Thymus (tissue), 11 donors: ENCODE measurements around the gene USP5. TPM values are rescaled to one million over a fixed set of nuclear protein-coding genes. Genes with fewer than 3 reads are reported as not detected.
A peak's percentile ranks its signal among the peaks of the same experiment; 100 is the strongest.
"Not testable (repeated sequence)": the region's sequence is repeated elsewhere in the genome, so short reads cannot be mapped to it uniquely, and the experiment has no call there.

Source experiments
- DNase-seq, 9 donors: peaks; one replicate each; pipeline ENCODE4 v3.0.0-alpha.2; 2013; ENCODE audit warnings: low spot score in 9 of 9, low read depth in 6 of 9, missing footprints in 1 of 9
- H3K27ac ChIP-seq, 2 donors: one replicate each; pipeline ENCODE4 v1.5.1; 2013; ENCODE audit warnings: control low read depth in 1 of 2, low read depth in 1 of 2, low read length in 1 of 2, mild to moderate bottlenecking in 1 of 2, moderate library complexity in 1 of 2
- H3K27me3 ChIP-seq, 2 donors: one replicate each; pipeline ENCODE4 v1.5.1; 2013; ENCODE audit warnings: low read length in 1 of 2; ENCODE audit not compliant: control insufficient read depth in 2 of 2, insufficient read depth in 1 of 2
- H3K36me3 ChIP-seq, 2 donors: one replicate each; pipeline ENCODE4 v1.5.1; 2013; ENCODE audit warnings: low read length in 1 of 2, mild to moderate bottlenecking in 1 of 2, moderate library complexity in 1 of 2; ENCODE audit not compliant: control insufficient read depth in 2 of 2, insufficient read depth in 2 of 2
- H3K4me1 ChIP-seq, 2 donors: one replicate each; pipeline ENCODE4 v1.5.1; 2013; ENCODE audit warnings: low read length in 2 of 2; ENCODE audit not compliant: control insufficient read depth in 2 of 2, insufficient read depth in 2 of 2
- H3K4me3 ChIP-seq, 2 donors: one replicate each; pipeline ENCODE4 v1.5.1; 2013; ENCODE audit warnings: low read length in 2 of 2, control low read depth in 1 of 2, mild to moderate bottlenecking in 1 of 2
- H3K9me3 ChIP-seq, 2 donors: one replicate each; pipeline ENCODE4 v1.5.1; 2013; ENCODE audit warnings: low read length in 1 of 2, mild to moderate bottlenecking in 1 of 2; ENCODE audit not compliant: control insufficient read depth in 2 of 2, insufficient read depth in 1 of 2
- WGBS: extraction: QIAGEN DNeasy Blood & Tissue Kit; methylation state at CpG from one replicate; pipeline ENCODE4 v1.1.7; 2013; 5-methylcytosine and 5-hydroxymethylcytosine counted together
- polyA plus RNA-seq: library from polyadenylated mRNA; stranded (reverse); fragments of 200-250 nt; gene quantifications from one replicate; pipeline ENCODE4 v1.2.3, GENCODE V29; 2013
- total RNA-seq: library from RNA; stranded (reverse); fragments of 120-200 nt; gene quantifications from one replicate; pipeline ENCODE4 v1.2.4, GENCODE V29; 2013
- donor health status: healthy.

Gene USP5
- total and polyA plus RNA-seq, 2 donors: 32.2 to 61.1 TPM

DNA sequence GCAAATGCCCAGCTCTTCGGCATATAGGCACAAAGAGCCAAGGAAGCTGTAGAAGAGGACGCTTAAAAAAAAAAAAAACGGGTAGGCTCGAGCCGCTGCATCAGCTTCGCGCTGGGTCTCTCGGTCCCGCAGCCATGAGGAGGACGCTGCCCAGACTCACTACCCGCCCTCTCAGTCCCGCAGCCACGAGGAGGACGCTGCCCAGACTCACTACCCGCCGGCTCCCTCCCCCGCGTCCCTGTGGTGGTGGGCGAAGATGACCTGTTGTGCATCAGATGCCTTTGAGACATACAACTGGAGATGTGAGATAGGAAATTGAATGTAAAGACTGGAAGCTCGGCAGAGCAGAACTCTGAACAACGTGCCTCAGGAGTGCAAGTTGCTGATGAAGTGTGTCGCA lies 32.6 kb downstream of the USP5 start:
- no peak for DNase-seq
- H3K27ac ChIP-seq: no peak overlapping the region
- no peak overlapping the region for H3K4me3 ChIP-seq
- 94% methylated on average over 22 of the region's 22 CpGs for WGBS
- no peaks in the 10 kb centered on the region for H3K9me3 ChIP-seq
- peaks cover 9 to 19% of the 10 kb centered on the region in 2 donors for H3K36me3 ChIP-seq
- H3K4me1 ChIP-seq: no peaks in the 10 kb centered on the region
- H3K27me3 ChIP-seq: no peaks in the 10 kb centered on the region

DNA sequence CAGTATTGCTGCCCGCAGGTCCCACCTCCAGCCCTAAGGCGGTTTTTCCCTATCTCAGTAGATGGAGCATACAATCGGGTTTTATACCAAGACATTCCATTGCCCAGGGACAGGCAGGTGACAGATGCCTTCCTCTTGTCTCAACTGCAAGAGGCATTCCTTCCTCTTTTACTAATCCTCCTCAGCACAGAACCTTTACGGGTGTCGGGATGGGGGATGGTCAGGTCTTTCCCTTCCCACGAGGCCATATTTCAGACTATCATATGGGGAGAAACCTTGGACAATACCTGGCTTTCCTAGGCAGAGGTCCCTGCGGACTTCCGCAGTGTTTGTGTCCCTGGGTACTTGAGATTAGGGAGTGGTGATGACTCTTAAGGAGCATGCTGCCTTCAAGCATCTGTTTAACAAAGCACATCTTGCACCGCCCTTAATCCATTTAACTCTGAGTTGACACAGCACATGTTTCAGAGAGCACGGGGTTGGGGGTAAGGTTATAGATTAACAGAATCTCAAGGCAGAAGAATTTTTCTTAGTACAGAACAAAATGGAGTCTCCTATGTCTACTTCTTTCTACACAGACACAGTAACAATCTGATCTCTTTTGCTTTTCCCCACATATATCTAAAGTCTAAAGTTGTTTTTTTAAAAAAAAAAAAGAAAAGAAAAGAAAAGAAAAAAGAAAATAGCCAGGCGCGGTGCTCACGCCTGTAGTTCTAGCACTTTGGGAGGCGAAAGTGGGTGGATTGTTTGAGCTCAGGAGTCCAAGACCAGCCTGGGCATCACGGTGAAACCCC lies 34.5 kb downstream of the USP5 start:
- not testable (repeated sequence) for H3K9me3 ChIP-seq, H3K27me3 ChIP-seq, H3K4me3 ChIP-seq, H3K27ac ChIP-seq, DNase-seq
- WGBS: 81% methylated on average over 12 of the region's 15 CpGs
- Histone ChIP-seq H3K36me3 (peaks cover 9 to 19% of the 10 kb centered on the region in 2 donors), H3K4me1 (peaks cover 4 to 10% of the 10 kb centered on the region in 2 donors)

DNA sequence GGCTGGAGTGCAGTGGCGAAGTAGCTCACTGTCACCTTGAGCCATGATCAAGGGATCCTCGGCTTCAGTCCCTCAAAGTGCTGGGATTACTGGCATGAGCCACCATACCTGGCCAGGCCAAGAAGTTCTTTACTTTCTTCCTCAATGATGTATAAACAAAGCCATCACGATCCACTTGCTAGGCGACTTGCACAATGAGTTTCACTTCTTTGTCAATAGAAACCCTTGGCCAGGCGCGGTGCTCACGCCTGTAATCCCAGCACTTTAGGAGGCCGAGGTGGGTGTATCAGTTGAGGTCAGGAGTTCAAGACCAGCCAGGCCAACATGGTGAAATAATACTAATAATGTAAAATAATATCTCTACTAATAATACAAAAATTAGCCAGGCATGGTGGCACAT lies 35.5 kb downstream of the USP5 start:
- Histone ChIP-seq H3K27me3 (no peaks in the 10 kb centered on the region), H3K4me3 (no peak overlapping the region), H3K27ac (no peak overlapping the region), H3K4me1 (peaks cover 8 to 19% of the 10 kb centered on the region in 2 donors), H3K9me3 (no peaks in the 10 kb centered on the region), H3K36me3 (peaks cover 9 to 19% of the 10 kb centered on the region in 2 donors)
- no peak for DNase-seq
- 95% methylated on average over 8 of the region's 8 CpGs for WGBS

DNA sequence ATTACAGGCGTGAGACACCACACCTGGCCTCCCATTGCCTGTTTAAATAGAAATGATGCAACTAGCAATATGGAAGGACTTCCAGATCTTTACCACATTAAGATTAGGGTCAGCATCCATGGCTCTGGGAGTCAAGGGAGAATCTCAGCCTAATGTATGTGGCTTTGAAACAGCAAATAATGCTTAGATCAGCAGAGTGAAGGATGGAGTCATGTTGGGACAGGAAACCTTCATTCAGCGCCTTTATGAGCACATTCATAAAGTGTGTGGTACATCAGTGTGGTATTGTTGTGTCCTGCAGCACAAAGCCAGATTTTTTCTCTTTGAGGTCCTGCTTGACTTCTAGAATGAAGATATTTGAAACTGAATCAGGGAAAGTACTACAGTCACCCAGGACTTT lies 36.4 kb downstream of the USP5 start:
- Histone ChIP-seq H3K27me3 (no peaks in the 10 kb centered on the region), H3K36me3 (peaks cover 9 to 18% of the 10 kb centered on the region in 2 donors), H3K4me1 (peaks cover 8 to 19% of the 10 kb centered on the region in 2 donors), H3K27ac (no peak overlapping the region), H3K4me3 (no peak overlapping the region), H3K9me3 (no peaks in the 10 kb centered on the region)
- DNase-seq: no peak
- WGBS: 98% methylated on average over 2 of the region's 2 CpGs

DNA sequence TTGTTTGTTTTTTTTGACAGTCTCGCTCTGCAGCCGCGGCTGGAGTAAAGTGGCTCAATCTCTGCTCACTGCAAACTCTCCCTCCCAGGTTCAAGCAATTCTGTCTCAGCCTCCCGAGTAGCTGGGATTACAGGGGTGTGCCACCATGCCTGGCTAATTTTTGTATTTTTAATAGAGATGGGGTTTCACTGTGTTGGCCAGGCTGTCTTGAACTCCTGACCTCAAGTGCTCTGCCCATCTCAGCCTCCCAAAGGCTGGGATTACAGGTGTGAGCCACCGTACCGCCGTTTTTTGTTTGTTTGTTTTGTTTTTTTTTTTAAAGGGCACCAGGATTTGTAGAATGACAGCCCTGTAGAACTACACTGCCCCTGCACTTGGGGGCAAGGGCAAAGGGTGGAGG lies 36.8 kb downstream of the USP5 start:
- not testable (repeated sequence) for H3K9me3 ChIP-seq, H3K27ac ChIP-seq, H3K4me3 ChIP-seq, DNase-seq, H3K27me3 ChIP-seq
- peaks cover 6 to 14% of the 10 kb centered on the region in 2 donors for H3K36me3 ChIP-seq
- peaks cover 8 to 19% of the 10 kb centered on the region in 2 donors for H3K4me1 ChIP-seq
- WGBS: 94% methylated on average over 7 of the region's 7 CpGs

DNA sequence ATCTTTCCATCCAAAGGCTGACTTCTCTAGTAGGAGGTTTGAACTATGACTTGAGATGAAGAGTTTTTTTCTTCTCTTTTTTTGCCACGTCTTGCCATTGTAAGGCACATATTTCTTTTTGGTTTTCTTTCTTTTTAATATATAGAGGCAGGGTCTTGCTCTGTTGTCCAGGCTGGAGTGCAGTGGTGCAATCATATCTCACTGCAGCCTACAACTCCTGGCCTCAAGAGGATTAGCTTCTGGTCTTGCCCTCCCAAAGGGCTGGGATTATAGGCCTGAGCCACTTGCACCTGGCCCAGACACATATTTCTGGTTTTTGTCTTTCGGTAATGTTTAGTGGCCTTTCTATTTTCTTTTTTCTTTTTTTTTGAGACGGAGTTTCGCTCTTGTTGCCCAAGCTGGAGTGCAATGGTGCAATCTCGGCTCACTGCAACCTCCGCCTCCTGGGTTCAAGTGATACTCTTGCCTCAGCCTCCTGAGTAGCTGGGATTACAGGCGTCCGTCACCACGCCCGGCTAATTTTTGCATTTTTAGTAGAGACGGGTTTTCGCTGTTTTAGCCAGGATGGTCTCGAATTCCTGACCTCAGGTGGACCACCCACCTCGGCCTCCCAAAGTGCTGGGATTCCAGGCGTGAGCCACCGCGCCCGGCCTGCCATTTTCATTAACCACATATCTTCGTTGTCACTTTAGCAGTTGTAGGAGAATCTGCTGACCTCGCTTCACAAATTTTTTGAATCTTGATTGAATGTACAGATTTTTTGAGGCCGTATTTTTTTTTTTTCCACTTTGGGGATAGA lies 38.0 kb downstream of the USP5 start:
- whole genome bisulfite sequencing: 98% methylated on average over 21 of the region's 21 CpGs
- Histone ChIP-seq H3K4me1 (peaks cover 8 to 19% of the 10 kb centered on the region in 2 donors), H3K27ac (peak overlapping the region in 1 of 2 donors; percentile 90)
- H3K9me3 ChIP-seq, DNase-seq, H3K36me3 ChIP-seq, H3K4me3 ChIP-seq, H3K27me3 ChIP-seq: not testable (repeated sequence)

DNA sequence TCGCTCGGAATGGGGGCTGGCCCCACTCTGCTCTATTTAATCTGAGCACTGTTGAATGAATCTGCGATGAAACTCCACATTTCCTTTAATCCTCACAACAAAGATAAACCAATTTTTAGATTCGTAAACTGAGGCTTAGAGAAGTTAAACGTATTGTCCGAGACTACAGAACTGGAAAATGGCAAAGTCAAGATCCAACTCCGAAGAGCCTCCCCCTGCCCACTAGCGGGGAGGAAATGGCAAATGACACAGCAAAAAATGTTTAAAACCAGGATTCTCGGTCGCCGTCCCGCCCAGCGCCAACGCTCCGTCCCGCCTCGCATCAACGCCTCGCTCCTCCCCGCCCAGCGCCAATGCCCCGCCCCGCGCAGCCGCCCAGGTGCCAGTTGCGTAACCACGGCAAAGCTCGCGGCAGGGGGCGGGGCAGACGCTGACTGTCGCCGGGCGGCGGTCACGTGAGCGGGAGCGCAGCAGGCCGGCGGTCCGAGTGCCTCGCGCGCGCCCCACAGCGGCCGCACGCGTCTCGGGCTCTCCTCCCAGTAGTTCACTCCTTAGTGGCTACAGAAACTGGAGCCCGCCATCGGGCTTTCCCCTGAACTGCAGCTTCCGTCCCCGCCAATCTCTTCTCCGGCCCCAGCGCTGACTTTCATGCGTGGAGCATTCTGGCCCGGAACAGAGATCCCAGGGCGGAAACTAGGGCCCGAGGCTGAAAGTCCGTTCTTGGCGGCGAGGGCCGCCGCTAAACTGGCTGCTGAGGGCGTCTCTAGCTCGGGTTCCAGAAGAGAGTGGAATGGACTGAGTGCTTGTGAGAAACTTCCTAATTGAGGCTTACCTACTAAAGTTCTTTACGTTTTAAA lies 39.1 kb downstream of the USP5 start:
- WGBS: 3% methylated on average over 68 of the region's 68 CpGs
- DNase-seq: peak; percentile 72 to 98 (median 95)
- Histone ChIP-seq H3K4me3 (peak overlapping the region; percentile 59 to 80), H3K36me3 (no peaks in the 10 kb centered on the region), H3K4me1 (peaks cover 8 to 19% of the 10 kb centered on the region in 2 donors), H3K9me3 (no peaks in the 10 kb centered on the region), H3K27ac (peak overlapping the region; percentile 94 to 96), H3K27me3 (no peaks in the 10 kb centered on the region)

DNA sequence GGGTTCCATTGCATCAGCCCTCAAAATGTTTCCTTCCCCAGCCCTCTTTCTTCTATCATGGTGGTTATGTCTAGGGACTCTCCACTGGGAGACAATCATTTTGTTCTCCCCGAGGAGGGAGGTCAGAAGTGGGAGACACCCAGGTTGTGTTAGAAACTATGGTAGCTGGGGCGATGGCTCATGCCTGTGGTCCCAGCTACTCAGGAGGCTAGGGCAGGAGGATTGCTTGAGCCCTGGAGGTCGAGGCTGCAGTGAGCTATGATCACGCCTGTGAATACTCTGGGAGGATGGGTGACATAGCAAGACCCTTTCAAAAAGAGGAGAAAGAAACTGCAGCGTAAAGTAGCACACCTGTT lies 39.7 kb downstream of the USP5 start:
- 88% methylated on average over 5 of the region's 5 CpGs for WGBS
- no peak for DNase-seq

More for the DNA sequence above, 39.7 kb downstream of the USP5 start:
- no peaks in the 10 kb centered on the region for H3K36me3 ChIP-seq
- H3K4me3 ChIP-seq: peak overlapping the region; percentile 59 to 80
- peaks cover 8 to 19% of the 10 kb centered on the region in 2 donors for H3K4me1 ChIP-seq
- peak overlapping the region; percentile 94 to 96 for H3K27ac ChIP-seq
- H3K27me3 ChIP-seq: no peaks in the 10 kb centered on the region
- H3K9me3 ChIP-seq: no peaks in the 10 kb centered on the region
